PC-3 (cell line): ENCODE measurements around the gene DNA2. TPM values are rescaled to one million over a fixed set of nuclear protein-coding genes. Genes with fewer than 3 reads are reported as not detected.
"Not testable (repeated sequence)": the region's sequence is repeated elsewhere in the genome, so short reads cannot be mapped to it uniquely, and the experiment has no call there.

ENCODE experiments used
- ATAC-seq: fragments of 200-7000 bp; cut with Tn5 transposase; 2 replicates; pipeline ENCODE4 v1.9.1; 2020; ENCODE audit warnings: mild to moderate bottlenecking, moderate library complexity
- BruUV-seq: library from RNA; stranded (reverse); fragments of 400-500 nt; replicated peaks from 2 replicates; lab custom pipeline; 2021; lab: Mats Ljungman, UMichigan
- CTCF ChIA-PET: fragments of 300-600 bp; sonication (Branson Sonifier 250); formaldehyde crosslinking; loops from one replicate; lab custom pipeline; 2022; ENCODE audit warnings: antibody characterized with exemption; lab: Charles Lee
- POLR2A ChIA-PET: fragments of 300-600 bp; sonication (Branson Sonifier 250); formaldehyde crosslinking; loops from one replicate; lab custom pipeline; 2022; ENCODE audit warnings: antibody characterized with exemption; ENCODE audit not compliant: unreplicated experiment; lab: Charles Lee
- DNase-seq: peaks from one replicate; pipeline ENCODE4 v3.0.0-alpha.2; 2015
- H2AFZ ChIP-seq: fragments of 300-600 bp; sonication (generic); 2 replicates; pipeline ENCODE4 v1.6.0; 2016; ENCODE audit warnings: antibody characterized with exemption, low read length
- H3F3A ChIP-seq: fragments of 300-600 bp; sonication (generic); one replicate; pipeline ENCODE4 v1.6.0; 2017; ENCODE audit warnings: antibody characterized with exemption, low read length, control low read depth, mild to moderate bottlenecking; ENCODE audit not compliant: unreplicated experiment
- H3K27ac ChIP-seq: fragments of 300-600 bp; sonication (generic); 2 replicates; pipeline ENCODE4 v1.5.1; 2016; ENCODE audit warnings: mild to moderate bottlenecking, low read length
- H3K27me3 ChIP-seq: fragments of 300-600 bp; sonication (generic); 2 replicates; pipeline ENCODE4 v1.6.1; 2016; ENCODE audit warnings: low read length, mixed read lengths
- H3K36me3 ChIP-seq: fragments of 300-600 bp; sonication (generic); 2 replicates; pipeline ENCODE4 v1.6.1; 2016; ENCODE audit warnings: low read depth, mixed run types, low read length, mixed read lengths
- H3K4me1 ChIP-seq: fragments of 300-600 bp; sonication (generic); 2 replicates; pipeline ENCODE4 v1.5.1; 2016; ENCODE audit warnings: low read length; ENCODE audit not compliant: insufficient read depth
- H3K4me2 ChIP-seq: fragments of 300-600 bp; sonication (generic); 2 replicates; pipeline ENCODE4 v1.6.0; 2016; ENCODE audit warnings: low read length
- H3K4me3 ChIP-seq: fragments of 300-600 bp; sonication (generic); 2 replicates; pipeline ENCODE4 v1.5.1; 2016; ENCODE audit warnings: mild to moderate bottlenecking, low read length, mixed read lengths
- H3K79me2 ChIP-seq: fragments of 300-600 bp; sonication (generic); 2 replicates; pipeline ENCODE4 v1.6.1; 2017; ENCODE audit warnings: low read length, mixed read lengths
- H3K9ac ChIP-seq: fragments of 300-600 bp; sonication (generic); 2 replicates; pipeline ENCODE4 v1.6.0; 2016; ENCODE audit warnings: mild to moderate bottlenecking, low read length
- H3K9me2 ChIP-seq: fragments of 300-600 bp; sonication (generic); replicated peaks from 2 replicates; pipeline ENCODE4 v1.6.1; 2016; ENCODE audit warnings: mixed run types, low read length, mixed read lengths
- H3K9me3 ChIP-seq: fragments of 300-600 bp; sonication (generic); 2 replicates; pipeline ENCODE4 v1.6.1; 2016; ENCODE audit warnings: low read length, mixed read lengths
- H4K20me1 ChIP-seq: fragments of 300-600 bp; sonication (generic); 2 replicates; pipeline ENCODE4 v1.6.1; 2016; ENCODE audit warnings: low read length, mixed read lengths
- CTCF ChIP-seq: fragments of 300-600 bp; sonication (generic); conservative IDR thresholded peaks from 2 replicates; pipeline ENCODE4 v1.5.1; 2017; ENCODE audit warnings: antibody characterized with exemption, low read depth, mild to moderate bottlenecking, low read length
- EZH2 ChIP-seq: fragments of 300-600 bp; sonication (generic); IDR thresholded peaks from one replicate; pipeline ENCODE4 v1.6.1; 2017; ENCODE audit warnings: antibody characterized with exemption, mild to moderate bottlenecking, low read length; ENCODE audit not compliant: unreplicated experiment
- EZH2phosphoT487 ChIP-seq: fragments of 300-600 bp; sonication (generic); IDR thresholded peaks from 2 replicates; pipeline ENCODE4 v1.6.1; 2018; ENCODE audit warnings: mild to moderate bottlenecking, antibody characterized with exemption, low read length, borderline replicate concordance
- intact Hi-C: fragments of 100-400 bp; cut with micrococcal nuclease; formaldehyde crosslinking; loops from 2 replicates; pipeline ENCODE4 v1.9.0; 2023
- total RNA-seq: library from RNA; depleted of rRNA; stranded (reverse); fragments of >200 nt; gene quantifications from 2 replicates; pipeline ENCODE4 v1.2.3, GENCODE V29; 2014

The DNA2 gene
- total RNA-seq, 1 experiment from 2014 or later = 38.7 TPM

GRCh38 chr10:68516766-68517165 is 45.0 kb upstream of the DNA2 start:
- Histone ChIP-seq H3K4me2 (peak overlapping the region; percentile 80), H3K27me3 (no peaks in the 10 kb centered on the region), H3K4me1 (peaks cover 26% of the 10 kb centered on the region), H3K27ac (peak overlapping the region; percentile 82), H3K36me3 (peaks cover 11% of the 10 kb centered on the region), H3K9me2 (no peaks in the 10 kb centered on the region), H3K9ac (peak overlapping the region; percentile 28), H3K9me3 (no peaks in the 10 kb centered on the region), H4K20me1 (no peaks in the 10 kb centered on the region), H3K79me2 (peaks cover 14% of the 10 kb centered on the region), H2AFZ (peak overlapping the region; percentile 57), H3F3A (peaks cover 14% of the 10 kb centered on the region), H3K4me3 (peak overlapping the region; percentile 55)
- POLR2A ChIA-PET = no interaction called here
- no peak for TF ChIP-seq EZH2phosphoT487
- TF ChIP-seq CTCF = no peak
- TF ChIP-seq EZH2 = no peak
- DNase-seq = peak; percentile 74
- BruUV-seq = TSS peak; percentile 47
- CTCF ChIA-PET = no interaction called here
- peak; percentile 84 for ATAC-seq
- intact Hi-C loops = no loop called here

GRCh38 chr10:68516216-68516615 is 44.4 kb upstream of the DNA2 start:
- BruUV-seq = not testable (repeated sequence)
- H3K27ac ChIP-seq = peak overlapping the region; percentile 82

GRCh38 chr10:68508090-68508489 is 36.3 kb upstream of the DNA2 start:
- H3K4me3 ChIP-seq = no peak overlapping the region
- H3K4me1 ChIP-seq = no peaks in the 10 kb centered on the region
- no peaks in the 10 kb centered on the region for H3K9me3 ChIP-seq
- no peaks in the 10 kb centered on the region for H3K79me2 ChIP-seq
- no peaks in the 10 kb centered on the region for H3K9me2 ChIP-seq
- H3K36me3 ChIP-seq = peaks cover 13% of the 10 kb centered on the region
- intact Hi-C loops = no loop called here
- no peak overlapping the region for H3K9ac ChIP-seq
- ChIA-PET POLR2A (no interaction called here), CTCF (no interaction called here)
- TF ChIP-seq CTCF (no peak), EZH2 (no peak), EZH2phosphoT487 (no peak)
- H3K27ac ChIP-seq = no peak overlapping the region
- H3K4me2 ChIP-seq = no peak overlapping the region
- H3K27me3 ChIP-seq = no peaks in the 10 kb centered on the region
- DNase-seq (no peak), ATAC-seq (no peak)
- no peaks in the 10 kb centered on the region for H4K20me1 ChIP-seq
- TSS peak; percentile 5 for BruUV-seq
- no peak overlapping the region for H2AFZ ChIP-seq
- H3F3A ChIP-seq = peaks cover 3% of the 10 kb centered on the region

More at GRCh38 chr10:68516216-68516615, 44.4 kb upstream of the DNA2 start:
- intact Hi-C loops, CTCF ChIA-PET, H3K9me3 ChIP-seq, H3K27me3 ChIP-seq, H4K20me1 ChIP-seq, H2AFZ ChIP-seq, H3K9me2 ChIP-seq, POLR2A ChIA-PET: not testable (repeated sequence)
- ATAC-seq = peak; percentile 7; the same call in 1 of the 2 replicates
- peak; percentile 42 for DNase-seq
- peaks cover 14% of the 10 kb centered on the region for H3K79me2 ChIP-seq
- peaks cover 14% of the 10 kb centered on the region for H3F3A ChIP-seq
- H3K9ac ChIP-seq = peak overlapping the region; percentile 28
- peak overlapping the region; percentile 55 for H3K4me3 ChIP-seq
- peak overlapping the region; percentile 80 for H3K4me2 ChIP-seq
- peaks cover 11% of the 10 kb centered on the region for H3K36me3 ChIP-seq
- peaks cover 26% of the 10 kb centered on the region for H3K4me1 ChIP-seq
